SIG-M5 (cell line): ENCODE results near the gene TMEM200A.

ENCODE experiments used
- DNase-seq: peaks from one replicate; lab custom pipeline; 2025; lab: John Stamatoyannopoulos, UW

Gene TMEM200A

DNA sequence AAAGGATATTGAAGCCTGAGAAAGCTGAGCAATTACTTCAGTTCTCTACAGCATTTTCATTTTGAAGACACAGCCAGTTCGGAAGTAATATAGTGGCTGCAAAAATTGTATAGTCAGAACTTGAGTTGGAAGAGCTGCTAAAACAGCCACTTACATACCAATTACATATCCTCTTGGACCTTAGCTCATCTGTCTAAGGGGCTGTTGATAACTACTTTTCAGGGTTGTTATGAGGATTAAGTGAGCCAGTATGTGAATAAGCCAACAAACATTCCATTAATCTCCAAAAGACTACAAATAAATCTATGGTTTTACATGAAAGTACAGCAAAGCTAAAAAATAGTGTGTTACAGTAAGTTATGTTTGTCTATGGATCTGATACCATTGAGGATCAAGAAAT is 59.7 kb downstream of the TMEM200A start:
- DNase-seq: no peak

- no peak for DNase-seq
Observed at GRCh38 chr6:130426066-130426721, 60.4 kb downstream of the TMEM200A start.

- no peak for DNase-seq
Observed at GRCh38 chr6:130431346-130431852, 65.6 kb downstream of the TMEM200A start.

- DNase-seq: no peak
Observed at GRCh38 chr6:130432838-130433237, 67.0 kb downstream of the TMEM200A start.

DNA sequence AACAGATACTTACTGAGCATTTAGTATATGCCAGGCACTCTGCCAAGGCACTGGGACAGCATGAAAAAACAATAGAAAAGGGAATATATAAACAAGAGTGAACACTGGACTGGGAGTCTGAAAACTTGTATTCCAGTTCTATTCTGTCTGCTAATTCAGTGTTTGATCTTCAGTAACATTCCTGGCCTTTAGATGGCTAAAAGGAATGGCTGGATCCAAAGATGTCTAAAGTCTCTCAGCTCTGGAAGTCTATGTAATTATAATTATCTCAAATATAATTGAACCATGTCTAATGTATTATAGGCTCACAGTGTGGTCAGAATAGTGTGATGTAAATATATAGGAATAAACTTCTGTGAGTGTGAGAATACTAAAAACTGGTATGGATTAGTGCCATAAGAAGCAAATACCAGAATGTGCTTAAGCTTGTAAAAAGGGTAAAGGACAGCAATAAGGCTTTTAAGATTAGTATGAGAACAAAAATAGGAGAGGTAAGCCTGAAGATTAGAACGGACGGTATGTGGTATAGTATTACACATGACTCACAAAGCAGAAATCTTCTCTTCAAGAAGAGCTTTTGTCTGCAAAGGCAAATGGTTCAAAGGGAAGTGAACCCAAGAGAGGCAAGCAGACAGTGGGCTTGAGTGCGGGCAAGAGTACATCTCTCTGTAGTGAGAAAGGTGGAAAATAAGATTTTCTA is 68.5 kb downstream of the TMEM200A start:
- no peak for DNase-seq

DNA sequence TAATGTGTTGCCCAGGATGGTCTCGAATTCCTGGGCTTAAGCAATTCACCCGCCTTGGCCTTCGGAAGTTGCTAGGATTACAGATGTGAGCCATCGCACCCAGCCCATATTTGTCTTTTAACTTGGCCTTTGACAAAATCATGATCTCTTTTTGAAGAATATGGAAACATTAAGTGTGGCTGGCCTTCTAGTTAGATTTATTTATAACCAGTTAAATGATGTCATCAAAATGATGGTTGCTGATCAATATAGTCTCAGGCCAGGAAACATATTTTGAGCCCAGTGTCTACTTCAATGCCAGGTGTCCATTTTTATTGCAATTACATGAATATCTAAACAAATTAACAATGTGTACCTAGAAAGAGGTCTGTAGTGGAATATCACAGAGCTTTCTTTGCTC is 69.4 kb downstream of the TMEM200A start:
- no peak for DNase-seq

GRCh38 chr6:130437961-130438360 is 72.1 kb downstream of the TMEM200A start:
- no peak for DNase-seq

GRCh38 chr6:130447374-130447773 is 81.6 kb downstream of the TMEM200A start:
- DNase-seq: no peak

GRCh38 chr6:130452336-130452735 is 86.5 kb downstream of the TMEM200A start:
- DNase-seq: no peak

GRCh38 chr6:130453230-130453629 is 87.4 kb downstream of the TMEM200A start:
- DNase-seq: no peak

DNA sequence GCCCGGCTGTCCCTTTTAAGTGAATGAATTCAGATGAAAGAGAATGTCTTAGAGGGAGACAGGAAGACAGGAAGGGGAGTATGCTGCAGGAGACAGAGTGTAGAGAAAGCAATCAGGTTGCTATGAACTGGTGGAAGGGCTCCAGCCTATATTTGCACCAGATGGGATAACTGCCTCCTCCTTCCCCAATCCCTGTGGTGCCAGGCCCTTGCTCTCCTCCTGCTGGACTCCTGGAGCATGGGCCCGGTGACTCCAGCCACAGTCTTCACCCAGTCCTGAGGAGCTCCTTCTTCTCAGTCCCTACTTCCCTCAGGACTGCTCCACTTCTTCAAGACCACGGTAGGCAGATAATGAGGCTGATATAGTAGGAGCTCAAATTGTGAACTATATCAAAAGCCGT is 91.8 kb downstream of the TMEM200A start:
- DNase-seq: no peak

DNA sequence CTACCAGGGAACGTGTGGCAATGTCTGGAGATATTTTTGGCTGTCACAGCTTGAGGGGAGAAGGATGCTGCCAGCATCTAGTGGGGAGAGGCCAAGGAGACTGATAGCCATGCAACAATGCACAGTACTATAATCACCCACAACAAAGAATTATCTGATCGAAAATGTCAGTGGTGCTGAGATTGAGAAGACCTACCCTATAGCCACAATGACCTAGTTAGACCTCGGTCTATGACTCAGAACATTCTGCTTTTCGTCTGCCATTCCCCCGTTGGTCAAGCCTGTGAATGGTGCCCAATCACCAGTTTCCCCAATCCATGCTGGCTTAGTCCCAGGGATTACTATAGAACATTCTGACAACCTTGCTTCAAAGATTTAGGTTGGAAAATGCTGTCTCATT is 93.5 kb downstream of the TMEM200A start:
- no peak for DNase-seq

DNA sequence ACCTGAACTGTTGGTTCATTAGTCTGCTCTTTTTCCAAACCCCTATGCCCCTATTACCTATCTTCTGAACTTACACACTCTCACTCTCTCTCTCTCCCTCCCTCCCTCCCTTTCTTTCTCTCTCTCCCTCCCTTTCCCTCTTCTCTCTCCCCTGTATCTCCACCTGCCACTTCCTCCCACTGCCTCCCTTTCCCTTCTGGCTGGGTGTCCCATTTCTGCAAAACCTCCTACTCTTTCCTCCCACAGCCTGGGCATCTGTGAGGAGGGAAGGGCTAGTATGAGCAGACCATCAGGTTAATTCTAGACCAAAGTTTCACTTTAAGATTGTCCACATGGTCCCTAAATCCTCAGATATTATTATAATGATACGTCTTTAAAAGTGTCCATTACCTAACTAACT is 95.1 kb downstream of the TMEM200A start:
- no peak for DNase-seq

- no peak for DNase-seq
Observed at GRCh38 chr6:130466052-130466747, 100.4 kb downstream of the TMEM200A start.

GRCh38 chr6:130466748-130467061 is 100.9 kb downstream of the TMEM200A start:
- DNase-seq: no peak

DNA sequence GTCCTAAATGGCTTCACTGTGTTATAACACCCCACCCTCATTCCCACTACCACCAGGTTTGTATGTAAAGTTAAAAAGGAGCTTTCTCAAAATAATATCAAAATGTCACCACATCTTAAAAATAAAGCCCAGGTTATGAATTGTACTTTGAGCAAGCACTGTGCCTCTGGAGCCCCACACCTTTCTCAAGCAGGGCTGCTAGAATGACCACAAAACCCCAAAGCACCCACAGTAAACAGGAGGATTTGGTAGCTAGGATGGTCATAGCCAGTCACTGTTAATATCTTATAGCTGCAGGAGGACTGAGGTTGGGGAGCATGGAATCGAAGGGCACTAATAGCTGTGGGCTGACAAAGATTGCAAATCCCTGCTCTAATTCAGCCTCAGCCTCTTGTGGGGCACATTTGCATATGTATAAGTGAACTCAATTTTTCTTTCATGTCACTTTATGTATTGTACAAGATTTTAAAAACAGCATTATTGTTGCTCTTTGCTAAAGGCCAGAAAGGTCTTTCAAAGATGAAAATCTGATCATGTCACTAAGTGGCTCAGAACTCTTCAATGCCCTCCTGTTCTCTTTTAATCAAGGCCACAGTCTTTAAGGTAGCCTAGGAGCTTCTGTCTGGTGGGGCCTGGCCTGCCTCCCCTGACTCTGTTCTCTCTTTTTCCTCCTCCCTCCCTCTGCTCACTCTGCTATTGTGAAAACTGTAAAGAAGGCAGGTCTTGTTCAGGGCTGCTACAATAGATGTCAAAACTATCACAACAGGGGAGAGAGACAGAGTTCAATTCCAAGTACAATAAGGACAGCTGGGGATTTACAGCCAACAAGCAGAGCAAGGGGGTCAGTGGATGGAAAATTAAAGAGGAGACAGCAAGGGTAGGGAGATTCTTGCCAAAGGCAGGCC is 101.6 kb downstream of the TMEM200A start:
- DNase-seq: no peak

- DNase-seq: no peak
Observed at GRCh38 chr6:130470766-130471165, 104.9 kb downstream of the TMEM200A start.

DNA sequence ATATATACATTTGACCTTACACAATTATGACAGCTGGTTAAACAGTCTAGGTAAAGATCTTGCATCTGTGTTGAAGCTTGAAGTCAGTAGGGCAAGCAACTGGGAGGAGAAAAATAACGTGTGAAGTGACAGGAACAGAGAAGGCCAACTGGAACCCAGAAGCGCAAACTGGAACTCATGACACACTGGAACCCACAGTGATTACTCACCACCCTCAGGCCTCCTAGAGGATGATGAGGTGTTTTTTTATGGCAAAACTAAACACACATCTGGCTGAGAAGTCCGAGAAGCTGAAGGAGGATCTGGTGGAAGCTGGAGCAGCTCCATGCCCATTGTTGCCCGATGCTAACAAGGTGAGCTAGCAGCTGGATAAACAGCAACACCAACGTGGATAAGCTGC is 108.1 kb downstream of the TMEM200A start:
- no peak for DNase-seq

DNA sequence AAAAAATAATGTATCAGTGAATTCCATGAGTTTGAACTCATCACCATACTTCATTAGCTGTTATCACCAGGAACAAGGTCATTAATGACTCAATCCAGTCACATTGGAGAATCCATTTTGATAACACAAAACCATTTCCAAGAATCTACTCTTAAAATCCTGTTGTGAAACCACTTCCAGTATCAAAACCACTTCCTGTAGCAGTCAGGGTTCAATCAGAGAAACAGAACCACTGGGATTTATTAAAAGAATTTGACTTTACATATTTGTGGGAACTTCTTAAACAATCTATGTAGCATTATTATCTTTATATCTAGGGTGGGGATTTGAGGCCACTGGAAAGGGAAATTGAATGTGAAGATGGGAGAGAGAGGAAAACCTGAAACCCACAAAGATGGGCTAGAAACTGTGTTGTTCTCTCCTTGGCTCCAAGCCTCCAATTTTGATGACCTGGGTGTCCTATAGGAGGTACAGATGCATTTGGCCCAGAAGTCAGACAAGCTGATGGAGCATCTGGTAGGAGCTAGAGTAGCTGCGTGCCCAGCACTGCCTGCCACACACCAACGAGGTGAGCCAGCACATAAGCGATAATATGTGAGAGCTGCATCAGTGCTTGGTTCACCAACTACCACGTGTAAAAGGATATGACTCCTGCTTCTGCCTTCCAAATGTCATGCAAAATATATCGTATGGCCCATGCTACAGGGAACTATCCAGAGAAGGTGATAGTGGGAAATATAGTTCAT is 117.0 kb downstream of the TMEM200A start:
- DNase-seq: no peak

DNA sequence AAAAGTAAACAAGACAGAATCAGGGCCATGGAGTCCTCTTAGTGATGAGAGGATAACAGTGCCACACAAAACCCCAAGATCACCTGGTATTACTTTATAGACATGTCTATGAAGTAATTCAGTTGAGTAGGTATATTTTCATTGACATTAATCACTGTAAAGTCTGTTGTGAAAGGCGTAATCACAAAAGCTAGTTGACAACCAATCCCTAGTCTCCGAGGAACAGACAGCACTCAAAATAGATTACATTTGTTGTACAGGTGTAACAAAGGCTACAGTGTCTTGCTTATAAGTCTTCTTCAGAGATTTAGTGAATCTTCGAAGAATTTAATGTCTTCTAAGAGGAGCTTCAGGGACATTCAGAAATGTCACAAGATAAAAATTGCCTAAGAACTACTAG is 120.1 kb downstream of the TMEM200A start:
- no peak for DNase-seq

DNA sequence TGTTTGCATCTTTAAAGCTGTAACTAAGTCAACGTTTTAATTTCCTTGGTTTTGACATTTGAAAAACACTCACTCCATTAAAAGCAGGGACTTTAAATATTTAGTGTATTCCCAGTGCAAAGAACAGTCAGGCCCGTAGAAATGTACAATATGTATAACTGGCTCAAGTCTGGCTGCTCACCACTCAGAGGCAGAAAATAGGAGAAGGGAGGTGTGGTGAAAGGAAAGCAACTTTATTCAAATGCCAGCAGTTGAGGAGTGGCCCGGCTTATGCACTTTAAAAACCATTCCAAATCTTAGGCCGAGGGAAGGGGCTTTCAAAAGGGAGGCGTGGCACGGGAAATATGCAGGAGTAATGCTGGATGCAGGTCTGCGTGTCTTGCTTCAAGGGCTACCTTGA is 120.6 kb downstream of the TMEM200A start:
- DNase-seq: no peak

- DNase-seq: no peak
Observed at GRCh38 chr6:130489514-130489913, 123.7 kb downstream of the TMEM200A start.
